OCI-LY3 (cell line): Measurements from ENCODE around the gene FAM241B.

ENCODE experiments used
- H2AFZ ChIP-seq: fragments of 200-600, 300-600 bp; shearing (Covaris generic); 2 replicates; pipeline ENCODE4 v1.6.0; 2014; ENCODE audit warnings: antibody characterized with exemption, low read depth, low read length
- H3K27ac ChIP-seq: fragments of 200-600, 300-600 bp; sonication (generic); 2 replicates; pipeline ENCODE4 v1.5.1; 2014; ENCODE audit warnings: mild to moderate bottlenecking, low read length, moderate library complexity, mixed read lengths
- H3K27me3 ChIP-seq: fragments of 200-600, 300-600 bp; sonication (generic); 2 replicates; pipeline ENCODE4 v1.6.1; 2014; ENCODE audit warnings: low read depth, low read length, mixed read lengths
- H3K36me3 ChIP-seq: fragments of 200-600, 300-600 bp; sonication (generic); replicated peaks from 2 replicates; pipeline ENCODE3; 2014; ENCODE audit warnings: low read depth, low read length, mixed read lengths
- H3K4me1 ChIP-seq: fragments of 300-600, 200-600 bp; sonication (generic); 2 replicates; pipeline ENCODE4 v1.6.1; 2014; ENCODE audit warnings: low read length, mixed read lengths
- H3K4me2 ChIP-seq: fragments of 200-600, 300-600 bp; sonication (generic); 2 replicates; pipeline ENCODE4 v1.6.1; 2014; ENCODE audit warnings: low read length, mixed read lengths
- H3K4me3 ChIP-seq: fragments of 300-600, 200-600 bp; sonication (generic); 2 replicates; pipeline ENCODE4 v1.5.1; 2014; ENCODE audit warnings: antibody characterized with exemption, mild to moderate bottlenecking, low read length, moderate library complexity
- H3K79me2 ChIP-seq: fragments of 300-600, 200-600 bp; shearing (Covaris generic); 2 replicates; pipeline ENCODE4 v1.6.1; 2014; ENCODE audit warnings: mild to moderate bottlenecking, low read length, mixed read lengths
- H3K9ac ChIP-seq: fragments of 300-600, 200-600 bp; shearing (Covaris generic); 2 replicates; pipeline ENCODE4 v1.6.0; 2014; ENCODE audit warnings: mild to moderate bottlenecking, low read length, moderate library complexity
- H3K9me3 ChIP-seq: fragments of 200-600, 300-600 bp; shearing (Covaris generic); 2 replicates; pipeline ENCODE4 v1.6.1; 2014; ENCODE audit warnings: low read length, mixed read lengths; ENCODE audit not compliant: insufficient read depth
- H4K20me1 ChIP-seq: fragments of 200-600, 300-600 bp; sonication (generic); 2 replicates; pipeline ENCODE4 v1.6.1; 2016; ENCODE audit warnings: low read length, mixed read lengths; ENCODE audit not compliant: insufficient read depth
- CTCF ChIP-seq: fragments of 200-600, 300-600 bp; sonication (generic); IDR thresholded peaks from 2 replicates; pipeline ENCODE4 v1.5.1; 2014; ENCODE audit warnings: antibody characterized with exemption, low read length, low read depth
- EZH2phosphoT487 ChIP-seq: fragments of 200-600 bp; shearing (Covaris generic); IDR thresholded peaks from 2 replicates; pipeline ENCODE4 v1.6.1; 2018; ENCODE audit warnings: antibody characterized with exemption, mixed run types, low read depth

FAM241B gene

GRCh38 chr10:69649786-69650550 is 19.9 kb downstream of the FAM241B start:
- H3K4me3 ChIP-seq: no peak overlapping the region
- H3K36me3 ChIP-seq: no peaks in the 10 kb centered on the region
- no peaks in the 10 kb centered on the region for H3K9me3 ChIP-seq
- no peak overlapping the region for H3K27ac ChIP-seq
- H3K79me2 ChIP-seq: no peaks in the 10 kb centered on the region
- TF ChIP-seq EZH2phosphoT487: no peak
- no peak for TF ChIP-seq CTCF
- no peaks in the 10 kb centered on the region for H3K4me1 ChIP-seq
- H2AFZ ChIP-seq: no peak overlapping the region
- no peak overlapping the region for H3K9ac ChIP-seq
- no peaks in the 10 kb centered on the region for H3K27me3 ChIP-seq
- no peak overlapping the region for H3K4me2 ChIP-seq
- H4K20me1 ChIP-seq: no peaks in the 10 kb centered on the region

- no peaks in the 10 kb centered on the region for H3K27me3 ChIP-seq
- no peaks in the 10 kb centered on the region for H3K9me3 ChIP-seq
- H2AFZ ChIP-seq: no peak overlapping the region
- no peaks in the 10 kb centered on the region for H3K4me1 ChIP-seq
- no peak overlapping the region for H3K4me2 ChIP-seq
- no peaks in the 10 kb centered on the region for H3K79me2 ChIP-seq
- H3K36me3 ChIP-seq: no peaks in the 10 kb centered on the region
- TF ChIP-seq CTCF: no peak
- TF ChIP-seq EZH2phosphoT487: no peak
- no peaks in the 10 kb centered on the region for H4K20me1 ChIP-seq
- H3K4me3 ChIP-seq: no peak overlapping the region
- no peak overlapping the region for H3K27ac ChIP-seq
- H3K9ac ChIP-seq: no peak overlapping the region
These were observed 20.7 kb downstream of the FAM241B start for GRCh38 chr10:69650589-69651261.

- Histone ChIP-seq H3K27ac (no peak overlapping the region), H3K79me2 (no peaks in the 10 kb centered on the region), H3K36me3 (no peaks in the 10 kb centered on the region), H4K20me1 (no peaks in the 10 kb centered on the region), H3K9ac (no peak overlapping the region), H3K9me3 (no peaks in the 10 kb centered on the region), H3K4me3 (no peak overlapping the region), H2AFZ (no peak overlapping the region), H3K4me2 (no peak overlapping the region), H3K4me1 (no peaks in the 10 kb centered on the region), H3K27me3 (no peaks in the 10 kb centered on the region)
- no peak for TF ChIP-seq CTCF
- TF ChIP-seq EZH2phosphoT487: no peak
These were observed 21.3 kb downstream of the FAM241B start for GRCh38 chr10:69651362-69651761.

GRCh38 chr10:69652111-69652856 is 22.2 kb downstream of the FAM241B start:
- TF ChIP-seq CTCF (no peak), EZH2phosphoT487 (no peak)

More at GRCh38 chr10:69652111-69652856, 22.2 kb downstream of the FAM241B start:
- H3K9me3 ChIP-seq: no peaks in the 10 kb centered on the region
- no peak overlapping the region for H3K4me3 ChIP-seq
- 0 out of 2 replicates have a peak, but pooled peaks cover 8% of the 10 kb centered on the region for H3K27me3 ChIP-seq
- H3K27ac ChIP-seq: no peak overlapping the region
- H2AFZ ChIP-seq: no peak overlapping the region
- H3K9ac ChIP-seq: no peak overlapping the region
- H3K4me2 ChIP-seq: no peak overlapping the region
- no peaks in the 10 kb centered on the region for H3K4me1 ChIP-seq
- H3K79me2 ChIP-seq: no peaks in the 10 kb centered on the region
- no peaks in the 10 kb centered on the region for H4K20me1 ChIP-seq
- H3K36me3 ChIP-seq: no peaks in the 10 kb centered on the region
